ENCODE results near the gene EMX1. TPM values are rescaled to one million over a fixed set of nuclear protein-coding genes. Genes with fewer than 3 reads are reported as not detected.

The EMX1 gene
- total and polyA plus RNA-seq, 2 of the 13 experiments (the other 11 are each of a cell fraction or from before 2014, with no cell fraction given): 0.62 to 4.9 TPM

DNA sequence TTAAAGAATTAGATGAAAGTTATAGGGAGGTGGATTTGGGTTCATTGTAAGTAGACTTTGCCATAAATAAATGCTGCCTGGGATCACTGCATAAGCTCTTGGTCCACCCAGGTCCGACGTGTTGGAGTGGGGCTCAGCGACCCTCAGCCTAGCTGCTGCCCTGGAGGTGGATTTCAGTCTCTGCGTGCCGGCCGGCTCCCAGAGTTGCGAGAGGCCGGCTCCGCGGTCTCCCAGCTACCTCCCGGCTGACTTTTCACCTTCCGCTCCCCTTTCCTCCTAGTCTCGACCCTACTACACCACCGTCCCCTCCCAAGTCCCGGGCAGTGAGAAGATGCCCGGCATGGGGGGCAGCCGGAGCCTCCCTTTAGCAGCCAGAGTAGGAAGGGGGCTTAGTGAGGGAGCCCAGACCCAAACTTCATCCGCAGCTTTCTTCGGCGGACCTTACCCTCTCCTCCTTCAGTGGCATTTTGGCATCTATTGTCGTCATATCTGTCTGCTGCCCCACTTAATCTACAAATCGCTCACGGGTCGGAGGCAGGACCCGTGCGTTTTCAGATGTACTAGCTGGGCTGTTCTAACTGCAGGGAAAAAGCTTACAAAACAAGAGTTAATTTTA, 8.1 kb downstream of the EMX1 start:
- H3K27ac ChIP-seq (ENCODE audit: extremely low read length, insufficient read depth, low read length): no peak overlapping the region
- no peak overlapping the region for H3K9ac ChIP-seq (ENCODE audit: insufficient read depth, low read depth, low read length)
- H3K27me3 ChIP-seq (ENCODE audit: control insufficient read depth in 1 of 2, insufficient read depth in 2 of 2, low read length in 2 of 2): peaks cover 2 to 88% of the 10 kb centered on the region in 2 experiments; a peak in 4 of 5 replicates
- CTCF ChIA-PET (ENCODE audit: low intra/inter-chr PET ratio, low total read pairs): no interaction called here
- no peaks in the 10 kb centered on the region for H3K36me3 ChIP-seq (replicated peaks in 1 of 2; ENCODE audit: control insufficient read depth in 1 of 2, insufficient read depth in 2 of 2, low read length in 2 of 2)
- DNase-seq (ENCODE audit: low spot score): no peak
- no peaks in the 10 kb centered on the region for H3K79me2 ChIP-seq (ENCODE audit: insufficient read depth, low read length)
- no peaks in the 10 kb centered on the region for H4K20me1 ChIP-seq (ENCODE audit: insufficient read depth, low read length)
- 52% methylated on average over 26 of the region's 26 CpGs for WGBS (ENCODE audit: low lambda C conversion rate)
- no TSS peak for BruUV-seq (replicated peaks)
- no peak for FAIRE-seq
- no peak overlapping the region for H3K4me2 ChIP-seq (ENCODE audit: low read depth, low read length)
- no peak for ATAC-seq
- no peak overlapping the region for H3K4me3 ChIP-seq (replicated peaks in 1 of 3; ENCODE audit: insufficient read depth in 1 of 3, low read depth in 2 of 3, low read length in 3 of 3)
- no peaks in the 10 kb centered on the region for H3K4me1 ChIP-seq (ENCODE audit: insufficient read depth, low read length)
- intact Hi-C loops (cut with micrococcal nuclease; ENCODE audit: unreplicated experiment) (no loop called here), in situ Hi-C loops (cut with HindIII; ENCODE audit: extremely low pct_ligation_motif_present, low pct_unique_long_range_greater_than_20kb) (no loop called here)
- POLR2A ChIA-PET: interaction anchor here (1.4 kb wide), 1 partner anchor 146 kb away, joined by 3 read pairs; the partner anchor contains the start of gene SFXN5
- no peak overlapping the region for H2AFZ ChIP-seq (ENCODE audit: low read length)
- H3K9me3 ChIP-seq (ENCODE audit: low read length): no peaks in the 10 kb centered on the region
- TF ChIP-seq PTBP1 (IDR thresholded peaks at IDR 0.05; ENCODE audit: low read depth, low read length, poor library complexity, severe bottlenecking): no peak
- TF ChIP-seq GTF2F1 (IDR thresholded peaks at IDR 0.05; ENCODE audit: low read length): no peak
- TF ChIP-seq ZNF776 (CRISPR knock-in tag; IDR thresholded peaks at IDR 0.05): no peak
- no peak for TF ChIP-seq CHD4 (IDR thresholded peaks at IDR 0.05; ENCODE audit: borderline replicate concordance, low read length)
- no peak for TF ChIP-seq SOX6 (IDR thresholded peaks at IDR 0.05)
- no peak for TF ChIP-seq SOX6 (CRISPR knock-in tag; IDR thresholded peaks at IDR 0.05)
- TF ChIP-seq, protein P1, sequence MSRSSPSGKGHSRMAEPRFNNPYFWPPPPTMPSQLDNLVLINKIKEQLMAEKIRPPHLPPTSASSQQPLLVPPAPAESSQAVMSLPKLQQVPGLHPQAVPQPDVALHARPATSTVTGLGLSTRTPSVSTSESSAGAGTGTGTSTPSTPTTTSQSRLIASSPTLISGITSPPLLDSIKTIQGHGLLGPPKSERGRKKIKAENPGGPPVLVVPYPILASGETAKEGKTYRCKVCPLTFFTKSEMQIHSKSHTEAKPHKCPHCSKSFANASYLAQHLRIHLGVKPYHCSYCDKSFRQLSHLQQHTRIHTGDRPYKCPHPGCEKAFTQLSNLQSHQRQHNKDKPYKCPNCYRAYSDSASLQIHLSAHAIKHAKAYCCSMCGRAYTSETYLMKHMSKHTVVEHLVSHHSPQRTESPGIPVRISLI (CRISPR knock-in tag; IDR thresholded peaks at IDR 0.05; ENCODE audit: borderline replicate concordance): no peak
- no peak for TF ChIP-seq SMAD9 (CRISPR knock-in tag; IDR thresholded peaks at IDR 0.05)
- no peak for TF ChIP-seq ZNF713 (CRISPR knock-in tag; IDR thresholded peaks at IDR 0.05)
- TF ChIP-seq, protein P2, sequence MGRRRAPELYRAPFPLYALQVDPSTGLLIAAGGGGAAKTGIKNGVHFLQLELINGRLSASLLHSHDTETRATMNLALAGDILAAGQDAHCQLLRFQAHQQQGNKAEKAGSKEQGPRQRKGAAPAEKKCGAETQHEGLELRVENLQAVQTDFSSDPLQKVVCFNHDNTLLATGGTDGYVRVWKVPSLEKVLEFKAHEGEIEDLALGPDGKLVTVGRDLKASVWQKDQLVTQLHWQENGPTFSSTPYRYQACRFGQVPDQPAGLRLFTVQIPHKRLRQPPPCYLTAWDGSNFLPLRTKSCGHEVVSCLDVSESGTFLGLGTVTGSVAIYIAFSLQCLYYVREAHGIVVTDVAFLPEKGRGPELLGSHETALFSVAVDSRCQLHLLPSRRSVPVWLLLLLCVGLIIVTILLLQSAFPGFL (CRISPR knock-in tag; IDR thresholded peaks at IDR 0.05): no peak
- TF ChIP-seq SRSF9 (IDR thresholded peaks at IDR 0.05; ENCODE audit: borderline replicate concordance, insufficient read depth, low read depth, low read length, poor library complexity, severe bottlenecking): no peak
- TF ChIP-seq, protein P3, sequence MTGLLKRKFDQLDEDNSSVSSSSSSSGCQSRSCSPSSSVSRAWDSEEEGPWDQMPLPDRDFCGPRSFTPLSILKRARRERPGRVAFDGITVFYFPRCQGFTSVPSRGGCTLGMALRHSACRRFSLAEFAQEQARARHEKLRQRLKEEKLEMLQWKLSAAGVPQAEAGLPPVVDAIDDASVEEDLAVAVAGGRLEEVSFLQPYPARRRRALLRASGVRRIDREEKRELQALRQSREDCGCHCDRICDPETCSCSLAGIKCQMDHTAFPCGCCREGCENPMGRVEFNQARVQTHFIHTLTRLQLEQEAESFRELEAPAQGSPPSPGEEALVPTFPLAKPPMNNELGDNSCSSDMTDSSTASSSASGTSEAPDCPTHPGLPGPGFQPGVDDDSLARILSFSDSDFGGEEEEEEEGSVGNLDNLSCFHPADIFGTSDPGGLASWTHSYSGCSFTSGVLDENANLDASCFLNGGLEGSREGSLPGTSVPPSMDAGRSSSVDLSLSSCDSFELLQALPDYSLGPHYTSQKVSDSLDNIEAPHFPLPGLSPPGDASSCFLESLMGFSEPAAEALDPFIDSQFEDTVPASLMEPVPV (CRISPR knock-in tag; IDR thresholded peaks at IDR 0.05): no peak
- TF ChIP-seq ETV5 (CRISPR knock-in tag; IDR thresholded peaks at IDR 0.05; ENCODE audit: borderline replicate concordance): no peak
- TF ChIP-seq, protein P4, sequence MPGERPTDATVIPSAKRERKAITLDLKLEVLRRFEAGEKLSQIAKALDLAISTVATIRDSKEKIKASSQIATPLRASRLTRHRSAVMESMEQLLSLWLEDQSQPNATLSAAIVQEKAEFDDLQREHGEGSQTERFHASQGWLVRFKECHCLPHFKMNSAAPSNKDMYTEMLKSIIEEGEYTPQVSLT (CRISPR knock-in tag; IDR thresholded peaks at IDR 0.05; ENCODE audit: borderline replicate concordance, low read depth): no peak
- no peak for TF ChIP-seq ZNF556 (CRISPR knock-in tag; IDR thresholded peaks at IDR 0.05; ENCODE audit: borderline replicate concordance)
- TF ChIP-seq, protein P5, sequence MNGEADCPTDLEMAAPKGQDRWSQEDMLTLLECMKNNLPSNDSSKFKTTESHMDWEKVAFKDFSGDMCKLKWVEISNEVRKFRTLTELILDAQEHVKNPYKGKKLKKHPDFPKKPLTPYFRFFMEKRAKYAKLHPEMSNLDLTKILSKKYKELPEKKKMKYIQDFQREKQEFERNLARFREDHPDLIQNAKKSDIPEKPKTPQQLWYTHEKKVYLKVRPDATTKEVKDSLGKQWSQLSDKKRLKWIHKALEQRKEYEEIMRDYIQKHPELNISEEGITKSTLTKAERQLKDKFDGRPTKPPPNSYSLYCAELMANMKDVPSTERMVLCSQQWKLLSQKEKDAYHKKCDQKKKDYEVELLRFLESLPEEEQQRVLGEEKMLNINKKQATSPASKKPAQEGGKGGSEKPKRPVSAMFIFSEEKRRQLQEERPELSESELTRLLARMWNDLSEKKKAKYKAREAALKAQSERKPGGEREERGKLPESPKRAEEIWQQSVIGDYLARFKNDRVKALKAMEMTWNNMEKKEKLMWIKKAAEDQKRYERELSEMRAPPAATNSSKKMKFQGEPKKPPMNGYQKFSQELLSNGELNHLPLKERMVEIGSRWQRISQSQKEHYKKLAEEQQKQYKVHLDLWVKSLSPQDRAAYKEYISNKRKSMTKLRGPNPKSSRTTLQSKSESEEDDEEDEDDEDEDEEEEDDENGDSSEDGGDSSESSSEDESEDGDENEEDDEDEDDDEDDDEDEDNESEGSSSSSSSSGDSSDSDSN (CRISPR knock-in tag; IDR thresholded peaks at IDR 0.05): no peak
- TF ChIP-seq, protein P6, sequence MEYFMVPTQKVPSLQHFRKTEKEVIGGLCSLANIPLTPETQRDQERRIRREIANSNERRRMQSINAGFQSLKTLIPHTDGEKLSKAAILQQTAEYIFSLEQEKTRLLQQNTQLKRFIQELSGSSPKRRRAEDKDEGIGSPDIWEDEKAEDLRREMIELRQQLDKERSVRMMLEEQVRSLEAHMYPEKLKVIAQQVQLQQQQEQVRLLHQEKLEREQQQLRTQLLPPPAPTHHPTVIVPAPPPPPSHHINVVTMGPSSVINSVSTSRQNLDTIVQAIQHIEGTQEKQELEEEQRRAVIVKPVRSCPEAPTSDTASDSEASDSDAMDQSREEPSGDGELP (IDR thresholded peaks at IDR 0.05; ENCODE audit: borderline replicate concordance, low read depth): no peak

Data from HepG2 (cell line).